HG03097 (cell line): ENCODE data around the gene NEU2.
"Not testable (repeated sequence)": the region's sequence is repeated elsewhere in the genome, so short reads cannot be mapped to it uniquely, and the experiment has no call there.

Experiments used
- ATAC-seq: cut with Tn5 transposase; IDR thresholded peaks from one replicate; pipeline ENCODE4 v1.9.1; 2021; ENCODE audit not compliant: unreplicated experiment, low FRiP score

Gene NEU2

DNA sequence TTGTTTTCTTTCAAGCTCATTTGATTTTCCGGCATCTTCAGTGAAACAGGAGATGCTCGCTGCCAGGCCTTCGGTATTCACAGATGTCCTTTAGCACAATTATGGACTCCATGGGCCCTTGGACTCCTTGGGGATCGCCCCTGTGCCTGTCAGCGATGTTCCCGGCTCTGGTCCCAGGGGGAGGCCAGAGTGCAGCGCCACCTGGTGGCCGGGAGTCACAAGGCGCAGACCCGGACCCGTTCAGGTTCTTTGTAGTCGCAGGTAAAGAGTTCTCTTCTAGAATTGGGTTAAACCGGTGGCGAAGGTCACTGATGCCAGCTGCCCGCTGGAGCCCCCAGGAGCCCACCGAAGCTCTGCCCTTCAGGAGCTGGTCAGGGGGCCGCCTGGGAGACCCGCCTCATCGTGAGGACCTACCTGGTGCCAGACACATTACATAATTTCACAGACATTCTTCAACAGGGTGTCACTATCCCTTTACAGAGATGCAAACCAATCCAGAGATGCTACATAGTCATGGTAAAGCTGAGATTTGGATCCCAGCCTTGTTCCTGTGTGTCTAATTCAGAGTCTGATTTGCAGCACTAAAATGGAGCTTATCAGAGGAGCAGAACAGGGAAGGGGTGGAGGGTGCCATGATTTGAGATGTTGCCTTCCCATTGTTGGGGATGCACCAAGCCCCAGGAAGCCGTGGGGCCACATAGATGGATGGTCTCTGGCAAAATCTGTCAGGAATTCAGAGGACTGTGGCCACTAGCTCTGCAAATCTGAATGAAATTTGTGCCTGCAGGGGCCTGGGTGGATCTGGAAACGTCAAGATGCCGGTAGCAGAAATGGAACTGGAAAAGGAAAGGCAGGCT lies 21.7 kb downstream of the NEU2 start:
- ATAC-seq = peak; percentile 62

DNA sequence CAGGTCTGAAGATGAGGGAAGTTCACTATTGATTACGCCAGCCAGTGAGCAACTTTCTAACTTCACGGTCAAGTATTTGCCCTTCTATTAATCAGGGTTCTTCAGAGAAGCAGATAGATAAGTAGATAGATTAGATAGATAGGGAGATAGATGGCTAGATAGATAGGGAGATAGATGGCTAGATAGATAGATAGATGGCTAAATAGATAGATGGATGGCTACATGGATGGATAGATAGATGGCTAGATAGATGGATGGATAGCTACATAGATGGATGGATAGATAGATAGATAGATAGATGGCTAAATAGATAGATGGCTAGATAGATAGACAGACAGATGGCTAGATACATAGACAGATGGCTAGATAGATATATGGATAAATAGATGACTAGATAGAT lies 22.9 kb downstream of the NEU2 start:
- ATAC-seq = no peak

DNA sequence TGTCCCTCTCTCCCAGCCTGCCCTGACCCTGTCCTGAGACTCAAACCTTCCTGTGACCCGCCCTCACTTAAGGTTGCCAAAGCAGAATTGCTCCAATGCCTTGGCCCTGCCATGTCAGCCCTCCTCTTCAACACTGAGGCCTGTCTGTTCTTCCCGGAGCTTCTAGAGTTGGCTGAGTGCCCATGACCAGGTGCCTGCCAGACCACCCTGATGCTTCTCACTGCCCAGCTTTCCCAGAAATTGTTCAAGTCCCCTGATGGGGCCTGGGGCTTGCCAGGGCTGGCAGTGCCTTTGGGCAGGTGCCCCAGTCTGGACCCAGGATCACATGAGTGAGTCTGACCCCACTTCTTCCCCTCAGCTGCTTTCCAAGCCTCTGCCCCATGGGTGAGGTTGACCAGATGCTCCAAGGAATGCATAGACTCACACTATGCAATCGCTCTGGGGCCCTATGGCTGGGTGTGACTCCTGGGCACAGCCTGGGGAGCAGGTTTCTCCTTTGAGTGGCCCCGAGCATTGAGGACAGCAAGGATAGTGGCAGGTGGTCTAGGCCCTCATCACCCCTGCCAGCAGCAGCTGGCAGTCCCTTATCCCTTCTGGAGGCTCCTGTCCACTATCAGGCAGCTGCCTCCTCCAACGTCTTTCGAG lies 24.6 kb downstream of the NEU2 start:
- ATAC-seq = no peak

DNA sequence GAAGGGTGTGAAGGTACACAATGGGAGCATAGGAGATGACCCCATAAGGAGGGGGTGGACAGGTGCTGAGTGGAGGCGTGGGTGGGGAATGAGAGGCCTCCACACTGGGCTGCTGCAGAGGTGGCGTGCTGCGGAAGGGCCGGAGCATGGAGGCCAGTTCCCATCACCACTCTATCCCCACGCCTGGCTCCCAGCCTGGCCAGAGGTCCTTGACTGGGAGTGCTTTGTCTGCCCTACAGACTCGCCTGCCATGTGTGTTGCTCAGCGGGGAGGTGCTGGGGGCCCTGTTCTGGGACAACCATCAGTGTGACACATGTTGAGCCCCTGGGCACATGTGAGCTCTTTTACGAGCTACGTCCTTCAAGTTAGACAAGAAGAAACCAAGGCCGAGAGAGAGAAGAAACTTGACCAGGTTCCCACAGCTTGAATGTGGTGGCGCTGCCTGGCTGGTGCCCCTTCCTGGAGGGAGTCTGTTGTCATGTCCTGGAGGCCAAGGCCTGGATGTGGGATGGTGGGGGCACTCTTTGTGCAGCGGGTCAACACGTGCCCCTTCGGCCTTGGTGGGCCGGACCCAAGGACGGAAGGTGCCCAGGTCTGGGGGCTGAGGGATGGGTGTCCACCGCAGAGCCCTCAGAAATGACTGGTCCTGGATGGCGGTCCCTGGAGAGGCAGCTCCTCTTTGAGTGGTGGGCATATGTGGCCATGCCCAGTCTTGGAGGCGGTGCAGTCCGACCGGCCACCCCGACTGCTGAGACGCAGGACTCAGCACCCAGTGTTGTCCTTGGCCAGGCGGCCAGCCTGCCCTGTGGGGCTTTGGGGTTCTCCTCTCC lies 26.5 kb downstream of the NEU2 start:
- no peak for ATAC-seq

DNA sequence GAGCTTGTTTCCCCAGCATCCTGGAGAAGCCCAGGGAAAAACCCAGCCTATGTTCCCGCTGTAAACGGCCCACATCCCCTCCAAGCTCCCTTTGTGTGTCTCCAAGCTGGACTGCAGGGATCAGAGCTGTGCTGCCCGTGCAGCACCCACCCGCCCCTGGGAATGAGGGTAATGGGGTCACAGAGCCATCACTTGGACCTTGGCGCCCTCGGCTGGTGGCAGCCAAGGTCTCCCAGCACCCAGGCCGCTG lies 27.0 kb downstream of the NEU2 start:
- no peak for ATAC-seq

DNA sequence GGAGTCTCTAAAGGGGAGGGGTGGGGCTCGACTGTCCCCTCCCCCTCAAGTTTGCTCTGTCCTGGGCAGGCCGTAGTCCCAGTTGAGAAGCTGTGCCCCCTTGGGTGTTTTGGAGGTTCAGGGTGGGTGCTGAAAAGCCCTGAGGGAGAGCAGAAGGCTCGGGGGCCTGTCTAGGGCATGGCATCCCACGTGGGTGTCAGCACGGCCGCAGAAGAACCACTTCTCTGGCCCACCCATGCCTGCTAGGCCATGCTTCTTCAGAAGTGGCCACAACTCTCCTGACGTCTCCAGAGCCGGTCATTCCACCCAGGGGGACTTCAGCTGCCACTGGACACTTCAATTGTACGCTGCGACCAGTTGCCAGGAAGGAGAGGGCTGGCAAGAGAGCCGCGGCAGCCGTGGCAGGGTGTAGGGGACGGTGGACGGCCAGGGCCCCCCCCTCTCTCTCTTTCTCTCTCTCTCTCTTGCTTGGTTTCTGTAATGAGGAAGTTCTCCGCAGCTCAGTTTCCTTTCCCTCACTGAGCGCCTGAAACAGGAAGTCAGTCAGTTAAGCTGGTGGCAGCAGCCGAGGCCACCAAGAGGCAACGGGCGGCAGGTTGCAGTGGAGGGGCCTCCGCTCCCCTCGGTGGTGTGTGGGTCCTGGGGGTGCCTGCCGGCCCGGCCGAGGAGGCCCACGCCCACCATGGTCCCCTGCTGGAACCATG lies 27.5 kb downstream of the NEU2 start, which contains the start of gene INPP5D:
Gene INPP5D (plus strand): TSS at position 546 of the 704 bp plus-strand sequence. CDS start 137 bp downstream, at position 683.
- ATAC-seq = peak; percentile 42

DNA sequence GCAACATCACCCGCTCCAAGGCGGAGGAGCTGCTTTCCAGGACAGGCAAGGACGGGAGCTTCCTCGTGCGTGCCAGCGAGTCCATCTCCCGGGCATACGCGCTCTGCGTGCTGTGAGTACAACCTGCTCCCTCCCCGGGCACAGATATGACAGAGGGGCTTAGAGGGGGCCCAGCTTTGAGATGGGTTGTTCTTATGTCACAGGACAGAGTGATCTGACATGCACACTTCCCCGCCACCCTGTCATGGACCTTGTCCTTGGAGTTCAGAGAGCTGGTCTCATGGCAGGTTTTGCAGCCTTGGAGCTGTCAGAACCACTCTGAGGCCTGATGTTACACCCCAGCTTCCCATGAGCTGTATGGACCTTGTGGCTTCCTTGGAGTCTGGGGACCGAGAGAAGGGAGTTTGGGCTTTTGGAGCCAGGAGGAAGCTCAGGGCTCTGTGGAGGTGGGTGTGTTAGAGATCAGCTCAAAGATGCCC lies 28.1 kb downstream of the NEU2 start:
- ATAC-seq = no peak

DNA sequence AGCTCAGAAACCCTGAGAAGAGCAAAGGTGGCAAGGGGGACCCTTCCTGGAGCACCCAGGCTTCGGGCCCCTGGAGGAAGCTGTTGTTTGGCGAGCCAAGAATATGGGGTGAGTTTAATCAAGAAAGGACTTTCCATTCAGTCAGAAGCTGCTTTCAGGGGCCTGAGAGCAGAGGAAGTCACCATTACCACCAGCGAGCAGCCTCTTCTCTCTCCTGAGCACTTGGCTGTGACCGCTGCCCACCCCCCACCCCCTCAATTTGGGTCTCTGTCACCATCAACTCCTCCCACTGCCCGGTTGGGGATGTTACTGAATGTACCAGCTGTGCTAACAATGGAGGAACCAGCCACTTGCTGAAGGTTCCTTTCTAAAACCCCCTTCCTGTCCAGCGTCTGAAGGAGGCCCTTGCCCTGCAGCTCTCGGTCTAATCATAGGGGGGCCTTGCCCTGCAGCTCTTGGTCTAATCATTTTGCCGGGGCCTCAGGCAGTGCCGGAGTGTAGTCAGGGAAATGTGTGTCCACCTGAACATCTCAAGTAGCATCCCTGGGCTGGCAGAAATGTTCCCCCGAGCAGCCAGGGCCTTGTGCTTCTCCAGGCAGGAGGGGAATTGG lies 28.6 kb downstream of the NEU2 start:
- ATAC-seq = no peak

DNA sequence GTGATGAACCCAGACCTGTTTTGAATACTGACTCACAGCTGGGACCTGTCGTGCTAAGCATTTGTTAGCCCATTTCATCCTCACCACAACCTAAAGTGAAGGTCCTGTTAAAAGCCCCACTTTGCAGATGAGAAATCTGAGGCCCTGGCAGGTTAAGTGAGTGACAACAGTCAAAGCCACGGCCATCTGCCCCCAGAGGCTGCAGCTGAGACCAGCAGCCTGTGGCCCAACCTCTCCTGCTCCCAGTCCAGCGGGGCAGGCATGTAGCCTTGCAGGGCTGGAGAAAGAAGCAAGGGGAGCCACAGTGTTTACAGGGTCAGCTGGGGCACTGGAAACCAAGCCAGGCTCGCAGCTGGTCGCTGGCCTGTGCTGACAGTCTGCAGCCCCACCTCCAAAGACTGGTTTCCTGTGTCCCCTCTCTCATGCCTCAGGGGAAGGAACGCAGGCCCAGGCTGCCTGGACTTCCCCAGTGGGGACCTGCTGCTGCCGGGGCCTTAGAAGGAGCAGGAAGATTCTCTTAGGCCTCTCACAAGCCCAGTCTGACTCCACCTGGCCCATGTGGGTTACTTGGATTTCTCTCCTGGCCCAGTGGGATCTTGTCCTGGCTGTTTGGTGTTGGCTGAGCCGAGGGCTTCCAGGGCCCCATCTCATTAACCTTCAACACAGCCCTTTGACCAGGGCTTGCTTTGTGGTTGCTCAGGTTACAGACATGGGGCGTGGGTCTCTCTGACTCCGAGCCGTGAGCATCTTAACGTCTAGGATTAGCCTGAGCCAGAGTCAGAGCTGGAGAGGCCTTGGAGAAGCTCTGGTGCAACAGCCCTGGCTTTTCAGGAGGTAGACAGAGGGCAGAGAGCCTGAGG lies 29.3 kb downstream of the NEU2 start:
- no peak for ATAC-seq

DNA sequence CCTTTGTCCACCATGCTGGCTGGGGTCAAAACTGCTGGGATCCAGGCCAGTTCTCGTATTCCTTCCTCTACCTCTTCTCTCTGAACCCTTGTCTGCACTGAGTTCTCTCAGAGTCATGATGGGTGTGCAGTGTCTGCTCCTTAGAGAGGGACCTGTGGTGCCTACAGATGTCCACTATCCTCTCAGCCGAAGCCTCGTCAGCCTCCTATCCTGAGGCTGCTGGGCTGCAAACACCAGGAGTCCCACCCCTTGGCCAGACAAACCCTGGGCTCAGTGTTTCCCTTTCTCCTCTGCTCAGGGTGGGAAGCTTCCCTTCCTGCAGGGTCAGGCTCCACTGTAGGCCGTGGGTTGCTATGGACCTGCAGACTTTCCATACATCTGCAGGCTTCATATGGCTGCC lies 30.0 kb downstream of the NEU2 start:
- no peak for ATAC-seq

DNA sequence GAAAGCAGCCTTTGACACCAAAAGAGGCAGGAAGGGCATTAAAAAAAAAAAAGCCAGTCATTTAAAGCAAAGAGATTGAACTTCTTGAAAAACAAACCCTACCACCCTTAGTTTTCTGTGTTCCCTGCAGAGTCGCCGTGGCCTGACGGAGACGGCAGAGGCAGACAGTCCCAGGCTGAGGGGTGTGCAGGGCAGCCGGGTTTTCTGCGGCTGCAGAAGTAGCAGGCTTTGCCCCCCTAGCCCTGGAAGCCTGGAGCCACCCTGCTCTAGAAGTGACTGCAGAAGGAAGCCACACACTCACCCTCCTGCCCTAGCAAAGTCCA lies 30.4 kb downstream of the NEU2 start:
- ATAC-seq = no peak

DNA sequence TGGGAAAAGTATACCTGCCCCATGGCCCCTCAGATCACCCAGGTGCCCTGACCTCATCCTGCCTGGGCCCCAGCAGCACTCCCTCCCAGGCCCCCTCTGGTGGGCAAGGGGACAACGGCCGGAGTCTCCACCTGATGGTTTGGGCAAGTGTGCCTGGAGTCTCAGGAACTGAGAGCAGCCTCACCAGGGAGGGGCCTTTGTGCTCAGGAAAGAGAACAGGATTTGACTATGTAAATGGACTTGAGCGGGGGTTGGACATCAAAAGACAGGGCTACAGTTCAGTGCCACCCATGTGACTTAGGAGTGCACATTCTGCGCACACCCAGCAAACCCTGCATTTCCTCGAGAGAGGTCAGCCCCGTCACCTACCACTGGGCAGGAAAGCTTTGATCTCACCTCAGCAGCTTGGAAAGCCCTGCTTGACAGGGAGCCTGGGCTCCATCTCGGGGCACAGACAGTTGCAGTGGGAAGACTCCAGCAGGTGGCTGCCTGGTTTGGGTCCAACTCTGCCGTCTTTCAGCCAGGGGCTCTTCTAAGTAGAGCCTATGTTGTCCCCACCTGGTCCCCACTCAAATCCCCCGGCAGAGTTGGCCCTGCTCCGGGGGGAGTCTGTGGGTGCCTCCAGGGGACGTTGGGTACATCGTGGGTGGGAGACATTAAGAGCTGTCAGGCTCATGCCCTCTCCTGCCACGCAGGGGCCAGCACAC lies 30.9 kb downstream of the NEU2 start:
- peak; percentile 34 for ATAC-seq

DNA sequence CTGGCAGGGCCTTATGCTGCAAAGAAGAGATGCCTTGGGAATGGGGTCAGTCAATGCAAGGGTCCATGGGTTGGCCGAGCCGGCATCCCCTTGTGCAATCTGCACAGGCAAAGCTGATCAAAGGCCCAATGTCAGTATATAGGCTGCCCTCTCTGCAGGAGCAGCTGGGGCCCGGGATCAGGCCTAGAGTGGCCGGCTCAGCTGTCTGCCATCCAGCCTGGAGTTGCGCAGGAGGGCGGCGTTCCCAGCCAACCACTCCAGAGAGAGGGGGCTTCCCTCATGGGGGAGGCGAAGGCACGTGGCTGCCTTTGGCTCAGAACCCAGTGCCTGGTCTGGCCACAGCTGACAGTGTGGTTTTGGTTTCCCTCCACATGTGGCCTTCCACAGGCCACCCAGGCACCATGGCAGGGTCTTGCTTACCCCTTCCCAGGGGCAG lies 31.5 kb downstream of the NEU2 start:
- ATAC-seq = no peak

DNA sequence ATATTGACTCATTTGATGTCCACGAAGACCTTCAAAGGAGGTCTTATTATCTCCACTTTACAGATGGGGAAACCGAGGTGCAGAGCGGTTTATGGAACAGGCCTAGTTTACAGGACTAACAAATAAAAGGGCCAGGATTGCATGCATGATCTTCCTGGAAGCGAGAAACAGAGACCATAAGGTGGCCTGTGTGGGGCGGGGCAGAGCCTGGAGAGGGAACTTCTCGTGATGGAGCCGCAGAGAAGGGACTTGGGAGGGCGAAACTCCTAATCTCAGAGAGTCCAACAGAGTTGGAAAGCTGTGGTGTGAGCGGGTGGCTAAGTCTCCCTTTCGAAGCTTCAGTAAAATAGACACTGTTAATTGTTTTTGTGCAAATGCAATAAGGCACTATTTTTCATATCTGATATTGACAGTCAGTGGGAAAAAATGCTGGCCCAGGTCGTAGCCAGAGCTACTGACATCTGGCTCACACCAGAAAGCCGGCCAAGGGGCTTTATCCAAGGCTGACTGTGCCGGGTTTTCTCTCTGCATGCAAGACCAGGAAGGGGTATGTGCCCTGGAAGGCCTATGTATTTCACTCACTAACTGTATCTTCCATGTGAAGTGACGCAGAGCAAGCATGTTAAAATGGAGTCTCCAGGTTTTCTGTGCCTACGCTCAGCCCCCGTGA lies 32.2 kb downstream of the NEU2 start:
- ATAC-seq = no peak

DNA sequence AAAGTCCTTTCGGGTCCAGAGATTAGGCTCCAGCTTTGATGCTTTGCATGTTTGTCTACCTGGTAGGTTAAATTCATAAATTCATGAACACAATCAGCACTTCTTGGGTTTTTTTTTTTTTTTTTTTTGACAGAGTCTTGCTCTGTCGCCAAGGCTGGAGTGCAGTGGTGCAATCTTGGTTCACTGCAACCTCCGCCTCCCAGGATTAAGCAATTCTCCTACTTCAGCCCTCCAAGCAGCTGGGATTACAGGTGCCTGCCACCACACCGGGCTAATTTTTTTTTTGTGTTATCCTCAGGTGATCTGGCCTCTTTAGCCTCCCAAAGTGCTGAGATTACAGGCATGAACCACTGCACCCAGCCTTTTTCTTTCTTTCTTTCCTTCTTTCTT lies 32.7 kb downstream of the NEU2 start:
- ATAC-seq = not testable (repeated sequence)

DNA sequence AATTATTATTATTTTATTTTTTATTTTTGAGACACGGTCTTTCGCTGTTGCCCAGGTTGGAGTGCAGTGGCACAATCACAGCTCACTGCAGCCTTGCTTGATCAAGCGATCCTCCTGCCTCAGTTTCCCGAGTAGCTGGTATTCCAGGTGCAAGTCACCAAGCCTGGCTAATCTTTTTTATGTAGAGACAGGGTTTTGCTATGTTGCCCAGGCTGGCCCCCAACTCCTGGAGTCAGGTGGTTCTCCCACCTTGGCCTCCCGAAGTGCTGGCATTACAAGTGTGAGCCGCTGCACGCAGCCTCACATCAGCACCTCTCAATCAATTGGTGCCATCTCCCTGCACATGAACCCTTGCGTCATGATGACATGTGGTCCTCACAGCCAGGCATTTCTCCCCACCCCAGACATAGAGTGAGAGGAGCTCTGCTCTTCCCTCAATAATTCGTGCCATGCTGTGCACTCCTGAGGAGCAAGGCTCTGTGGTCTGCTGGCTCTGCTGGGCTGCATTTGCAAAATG lies 33.5 kb downstream of the NEU2 start:
- no peak for ATAC-seq

DNA sequence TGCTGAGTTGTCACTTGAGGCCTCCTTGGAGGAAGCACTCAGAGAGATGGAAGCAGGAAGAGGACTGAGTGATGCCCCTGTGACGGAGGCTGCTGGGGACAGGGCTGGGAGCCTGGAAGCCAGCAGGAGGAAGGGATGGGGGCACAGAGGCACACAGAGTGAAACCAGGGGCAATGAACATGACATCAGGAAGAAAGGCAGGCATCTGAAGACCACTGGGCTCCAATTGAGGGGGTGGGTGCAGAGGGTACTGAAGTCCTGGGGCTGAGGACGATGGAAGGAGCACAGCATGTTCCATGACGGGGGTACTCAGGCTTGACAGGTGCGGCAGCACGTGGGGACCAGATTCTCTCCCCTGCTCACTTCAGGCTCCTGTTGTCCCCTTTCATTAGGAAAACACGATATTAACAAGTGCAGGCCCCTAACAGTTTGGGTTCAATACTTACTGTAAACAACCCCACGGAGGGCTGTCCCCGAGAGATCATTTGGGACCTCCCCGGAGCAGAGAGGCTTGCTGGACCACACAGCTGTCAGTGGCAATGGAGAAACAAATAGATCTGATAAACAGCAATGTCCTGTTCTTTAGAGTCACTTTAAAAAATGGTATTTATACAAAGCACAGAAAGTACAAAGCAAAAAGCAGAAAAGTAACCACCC lies 36.4 kb downstream of the NEU2 start:
- no peak for ATAC-seq

DNA sequence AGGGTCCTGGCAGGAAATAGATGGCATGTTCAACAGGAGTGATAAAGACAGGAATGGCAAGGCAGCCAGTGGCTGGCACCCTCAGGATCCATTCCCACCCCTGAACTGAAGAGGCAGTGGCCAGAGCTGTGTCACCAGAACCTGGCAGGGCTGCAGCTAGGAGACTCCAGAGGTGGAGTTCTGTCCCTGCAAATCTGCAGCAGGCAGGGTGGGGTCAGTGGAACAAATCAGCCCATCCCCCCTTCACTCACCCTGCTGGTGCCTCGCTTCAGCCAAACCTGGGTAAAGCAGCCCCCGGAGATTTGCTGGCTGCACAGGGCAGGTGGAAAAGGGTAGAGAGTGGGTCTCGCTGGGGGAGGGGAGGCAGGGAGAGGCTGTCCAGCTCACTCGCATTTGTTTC lies 40.4 kb downstream of the NEU2 start:
- no peak for ATAC-seq
